Suppressor macrophage treated with lipopolysaccharide for 1 hour (primary cell): ENCODE measurements around the gene ECSIT.
"Not testable (repeated sequence)": the region's sequence is repeated elsewhere in the genome, so short reads cannot be mapped to it uniquely, and the experiment has no call there.

Source experiments
- DNase-seq, 3 donors: peaks; one replicate each; pipeline ENCODE4 v3.0.0-alpha.2; 2020 to 2022

ECSIT gene

GRCh38 chr19:11475861-11476260, 53.1 kb downstream of the ECSIT start:
- DNase-seq, result no peak

GRCh38 chr19:11475343-11475742, 53.6 kb downstream of the ECSIT start:
- DNase-seq, result not testable (repeated sequence)

- DNase-seq, result no peak
Measured at GRCh38 chr19:11473725-11474124, 55.2 kb downstream of the ECSIT start.

GRCh38 chr19:11468266-11468845, 60.6 kb downstream of the ECSIT start:
- not testable (repeated sequence) for DNase-seq

GRCh38 chr19:11465600-11465999, 63.3 kb downstream of the ECSIT start:
- DNase-seq, result no peak

GRCh38 chr19:11464333-11465265, 64.3 kb downstream of the ECSIT start:
- DNase-seq, result no peak

GRCh38 chr19:11463391-11463790, 65.5 kb downstream of the ECSIT start:
- DNase-seq, result no peak

GRCh38 chr19:11461453-11461852, 67.5 kb downstream of the ECSIT start:
- no peak for DNase-seq

GRCh38 chr19:11460207-11460606, 68.7 kb downstream of the ECSIT start:
- DNase-seq, result no peak

- DNase-seq, result not testable (repeated sequence)
Measured at GRCh38 chr19:11458912-11459311, 70.0 kb downstream of the ECSIT start.

- DNase-seq, result no peak
Measured at GRCh38 chr19:11458236-11458900, 70.6 kb downstream of the ECSIT start.

- DNase-seq, result no peak
Measured at GRCh38 chr19:11457831-11458230, 71.1 kb downstream of the ECSIT start.

GRCh38 chr19:11457115-11457514, 71.8 kb downstream of the ECSIT start:
- DNase-seq, result no peak

GRCh38 chr19:11456659-11457058, 72.3 kb downstream of the ECSIT start:
- no peak for DNase-seq
